Testis (tissue), 3 donors: ENCODE measurements around the gene ARL15. TPM values are rescaled to one million over a fixed set of nuclear protein-coding genes. Genes with fewer than 3 reads are reported as not detected.
A peak's percentile ranks its signal among the peaks of the same experiment; 100 is the strongest.

ENCODE experiments used
- DNase-seq: peaks from one replicate; pipeline ENCODE4 v3.0.0-alpha.2; 2019
- H3K27ac ChIP-seq, 2 donors: fragments of 200-600 bp; sonication (generic); one replicate each; pipeline ENCODE4 v1.5.1; 2019
- H3K27me3 ChIP-seq: fragments of 200-600 bp; sonication (generic); one replicate; pipeline ENCODE4 v1.5.1; 2019
- H3K36me3 ChIP-seq: fragments of 200-600 bp; sonication (generic); one replicate; pipeline ENCODE4 v1.5.1; 2017; ENCODE audit warnings: low read depth; ENCODE audit errors: missing control alignments
- H3K4me1 ChIP-seq: fragments of 200-600 bp; sonication (generic); one replicate; pipeline ENCODE4 v1.5.1; 2019
- H3K4me3 ChIP-seq, 2 donors: fragments of 200-600 bp; sonication (generic); one replicate each; pipeline ENCODE4 v1.5.1; 2017 to 2019
- H3K9me3 ChIP-seq: fragments of 200-600 bp; sonication (generic); one replicate; pipeline ENCODE4 v1.5.1; 2017
- POLR2A ChIP-seq: fragments of 450-650 bp; IDR thresholded peaks from one replicate; pipeline ENCODE4 v1.6.1; 2017; ENCODE audit warnings: antibody characterized with exemption, mild to moderate bottlenecking, moderate library complexity
- WGBS, 2 donors: methylation state at CpG; one replicate each; pipeline ENCODE4 v1.1.5; 2018; 5-methylcytosine and 5-hydroxymethylcytosine counted together
- intact Hi-C: fragments of 100-400 bp; cut with DNase I; formaldehyde crosslinking; loops from one replicate; pipeline ENCODE4 v1.15.1; 2023; ENCODE audit warnings: low total_unique reads
- polyA plus RNA-seq: library from polyadenylated mRNA; stranded (reverse); fragments of 350-450 nt; fragmentation: Illumina TruSeq; extraction: RNeasy Lipid Tissue Mini Kit (QIAGEN cat#74804); gene quantifications from one replicate; pipeline ENCODE4 v1.2.3, GENCODE V29; 2014; ENCODE audit warnings: low read depth, low replicate concordance; ENCODE audit not compliant: insufficient read depth
- total RNA-seq, 2 donors: library from RNA; depleted of rRNA; stranded (reverse); fragments of >200 nt; gene quantifications; one replicate each; pipeline ENCODE4 v1.2.3, GENCODE V29; 2016
- TF ChIP-seq, protein P1 (sequence below), 3 experiments: fragments of 450-650 bp in 2 of 3; fragments of 200-600 bp in 1 of 3; sonication (generic) in 1 of 3; IDR thresholded peaks; one replicate each; pipeline ENCODE4 v1.5.1; 2016 to 2019; ENCODE audit warnings: antibody characterized with exemption in 3 of 3, mild to moderate bottlenecking in 2 of 3, moderate library complexity in 1 of 3

ARL15 gene
- total and polyA plus RNA-seq, 3 donors from 2014 or later: 36.6 to 88.6 (median 75.2) TPM

DNA sequence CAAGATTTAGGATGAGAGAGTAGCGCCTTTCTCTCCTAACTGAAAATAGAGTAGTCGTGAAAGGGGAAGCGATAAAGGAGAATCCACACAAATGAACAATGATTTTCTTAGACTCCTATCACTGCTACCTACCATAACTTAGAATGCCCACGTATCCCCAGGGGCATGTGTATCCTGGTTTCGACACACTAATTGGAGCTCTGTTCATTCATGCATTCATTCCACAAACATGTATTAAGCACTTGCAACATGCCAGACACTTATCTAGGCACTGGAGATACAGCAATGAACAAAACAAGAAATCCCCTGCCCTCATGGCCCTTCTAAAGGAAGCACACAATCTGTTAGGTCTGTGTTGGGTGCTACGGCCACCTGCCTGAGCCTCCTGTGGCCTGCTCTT, 40.0 kb downstream of the ARL15 start:
- H3K4me3 ChIP-seq: no peak overlapping the region
- peaks cover 24% of the 10 kb centered on the region for H3K4me1 ChIP-seq
- no peaks in the 10 kb centered on the region for H3K27me3 ChIP-seq
- peak overlapping the region; percentile 47 to 55 for H3K27ac ChIP-seq
- no peak for DNase-seq
- intact Hi-C loops: no loop called here
- no peaks in the 10 kb centered on the region for H3K9me3 ChIP-seq
- no peak for TF ChIP-seq POLR2A
- TF ChIP-seq, protein P1, sequence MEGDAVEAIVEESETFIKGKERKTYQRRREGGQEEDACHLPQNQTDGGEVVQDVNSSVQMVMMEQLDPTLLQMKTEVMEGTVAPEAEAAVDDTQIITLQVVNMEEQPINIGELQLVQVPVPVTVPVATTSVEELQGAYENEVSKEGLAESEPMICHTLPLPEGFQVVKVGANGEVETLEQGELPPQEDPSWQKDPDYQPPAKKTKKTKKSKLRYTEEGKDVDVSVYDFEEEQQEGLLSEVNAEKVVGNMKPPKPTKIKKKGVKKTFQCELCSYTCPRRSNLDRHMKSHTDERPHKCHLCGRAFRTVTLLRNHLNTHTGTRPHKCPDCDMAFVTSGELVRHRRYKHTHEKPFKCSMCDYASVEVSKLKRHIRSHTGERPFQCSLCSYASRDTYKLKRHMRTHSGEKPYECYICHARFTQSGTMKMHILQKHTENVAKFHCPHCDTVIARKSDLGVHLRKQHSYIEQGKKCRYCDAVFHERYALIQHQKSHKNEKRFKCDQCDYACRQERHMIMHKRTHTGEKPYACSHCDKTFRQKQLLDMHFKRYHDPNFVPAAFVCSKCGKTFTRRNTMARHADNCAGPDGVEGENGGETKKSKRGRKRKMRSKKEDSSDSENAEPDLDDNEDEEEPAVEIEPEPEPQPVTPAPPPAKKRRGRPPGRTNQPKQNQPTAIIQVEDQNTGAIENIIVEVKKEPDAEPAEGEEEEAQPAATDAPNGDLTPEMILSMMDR (IDR thresholded peaks at IDR 0.05): no peak
- H3K36me3 ChIP-seq: no peaks in the 10 kb centered on the region
- 68 to 71% methylated on average over 6 of the region's 6 CpGs for WGBS, 2 donors

DNA sequence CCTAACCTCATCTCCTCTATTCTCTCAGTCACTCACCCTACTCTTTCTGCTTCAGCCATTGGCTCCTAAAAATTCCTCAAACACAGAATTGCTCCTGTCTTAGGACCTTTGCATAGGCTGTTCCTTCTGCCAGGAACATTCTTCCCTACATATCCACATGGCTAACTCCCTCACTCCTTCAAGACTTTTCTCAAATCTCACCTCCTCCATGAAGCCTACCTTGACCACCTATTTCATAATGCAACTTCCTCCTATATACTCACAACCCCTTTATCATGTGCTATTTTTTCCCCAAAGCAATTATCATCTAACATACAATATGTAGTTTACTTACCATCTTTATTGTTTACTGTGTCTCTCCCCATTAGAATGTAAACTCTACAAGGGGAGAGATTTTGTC, 45.8 kb downstream of the ARL15 start:
- TF ChIP-seq, protein P1 (IDR thresholded peaks at IDR 0.05): no peak
- TF ChIP-seq POLR2A: no peak

DNA sequence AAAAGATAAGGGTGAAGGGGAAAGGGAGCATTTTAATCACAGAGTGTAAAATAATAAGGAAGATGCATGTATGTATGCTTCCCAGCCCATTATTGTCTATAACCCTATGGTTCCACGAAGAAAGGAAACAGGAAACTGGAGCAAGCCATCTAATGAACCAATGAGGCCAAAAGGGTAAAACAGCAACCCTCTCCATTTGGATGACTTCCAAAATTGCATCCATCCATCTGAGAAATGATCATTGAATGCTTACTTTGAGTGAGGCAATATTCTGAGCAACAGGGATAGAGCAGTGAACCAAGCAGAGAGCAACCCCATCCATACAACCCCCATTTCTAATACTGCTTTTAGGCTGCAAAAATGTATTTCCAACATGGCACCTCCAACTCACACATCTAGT, 46.9 kb downstream of the ARL15 start:
- 27 to 41% methylated on average over 1 of the region's 1 CpG for WGBS, 2 donors
- H3K27ac ChIP-seq: no peak overlapping the region
- no peak overlapping the region for H3K4me3 ChIP-seq
- no peaks in the 10 kb centered on the region for H3K27me3 ChIP-seq
- H3K9me3 ChIP-seq: no peaks in the 10 kb centered on the region
- intact Hi-C loops: no loop called here
- no peak for TF ChIP-seq POLR2A
- TF ChIP-seq, protein P1 (IDR thresholded peaks at IDR 0.05): no peak
- H3K36me3 ChIP-seq: no peaks in the 10 kb centered on the region
- H3K4me1 ChIP-seq: peaks cover 35% of the 10 kb centered on the region
- DNase-seq: no peak

More for the DNA sequence above, 45.8 kb downstream of the ARL15 start:
- Histone ChIP-seq H3K4me1 (peaks cover 35% of the 10 kb centered on the region), H3K27ac (peak overlapping the region; percentile 29 to 71), H3K9me3 (no peaks in the 10 kb centered on the region), H3K4me3 (no peak overlapping the region), H3K27me3 (no peaks in the 10 kb centered on the region), H3K36me3 (no peaks in the 10 kb centered on the region)
- DNase-seq: no peak
- intact Hi-C loops: no loop called here

DNA sequence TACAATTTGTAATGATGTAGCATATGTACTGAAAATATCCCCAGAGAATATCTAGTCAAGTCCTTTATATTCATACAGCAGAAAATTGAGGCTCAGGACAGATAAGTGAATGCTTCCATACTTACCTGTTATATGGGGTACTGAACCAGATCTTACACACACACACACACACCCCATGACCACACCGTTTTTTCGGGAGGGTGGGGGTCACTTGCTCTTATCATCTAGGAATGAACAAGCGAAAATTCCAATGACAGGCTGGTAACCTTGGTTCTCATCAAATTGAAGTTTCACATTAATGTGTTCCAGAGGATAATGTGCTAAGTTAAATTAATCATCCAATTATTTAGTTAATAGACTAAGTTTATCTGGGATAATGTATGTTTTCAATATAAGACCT, 48.8 kb downstream of the ARL15 start:
- 82% methylated on average over 3 of the region's 3 CpGs for WGBS, 2 donors
- Histone ChIP-seq H3K36me3 (no peaks in the 10 kb centered on the region), H3K4me1 (peaks cover 35% of the 10 kb centered on the region), H3K9me3 (no peaks in the 10 kb centered on the region), H3K4me3 (no peak overlapping the region), H3K27ac (peak overlapping the region in 1 of 2 donors; percentile 60), H3K27me3 (no peaks in the 10 kb centered on the region)
- TF ChIP-seq POLR2A: no peak
- TF ChIP-seq, protein P1 (IDR thresholded peaks at IDR 0.05): no peak
- no peak for DNase-seq
- intact Hi-C loops: no loop called here

DNA sequence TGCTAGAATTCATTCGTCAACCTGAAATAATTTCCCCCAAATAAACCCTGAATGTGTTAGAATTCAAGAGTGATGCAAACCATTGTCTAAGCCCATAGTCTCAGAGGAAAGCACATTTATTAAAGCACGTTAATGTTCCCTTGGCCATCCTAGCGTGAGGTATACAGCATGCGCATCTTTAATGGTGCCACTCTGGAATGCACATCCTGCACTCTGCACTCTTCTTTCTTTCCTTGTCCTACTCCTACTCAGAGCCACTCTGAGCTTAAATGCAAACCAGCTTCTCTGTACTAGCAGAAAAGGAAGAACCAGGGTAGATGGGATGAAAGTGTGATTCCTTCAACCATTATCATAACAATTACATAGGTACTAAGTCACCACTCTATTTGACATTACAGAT, 50.4 kb downstream of the ARL15 start:
- no peaks in the 10 kb centered on the region for H3K36me3 ChIP-seq
- intact Hi-C loops: loop anchor here (5.0 kb wide), 1 partner anchor 157 kb away; no protein-coding TSS in a partner anchor
- TF ChIP-seq, protein P1 (IDR thresholded peaks at IDR 0.05): no peak
- no peak for TF ChIP-seq POLR2A
- no peaks in the 10 kb centered on the region for H3K9me3 ChIP-seq
- peaks cover 28% of the 10 kb centered on the region for H3K4me1 ChIP-seq
- H3K27ac ChIP-seq: no peak overlapping the region
- no peaks in the 10 kb centered on the region for H3K27me3 ChIP-seq
- 92% methylated on average over 4 of the region's 4 CpGs for WGBS, 2 donors
- no peak overlapping the region for H3K4me3 ChIP-seq
- DNase-seq: no peak
